H9 (cell line): ENCODE results near the gene SLC27A1. TPM values are rescaled to one million over a fixed set of nuclear protein-coding genes. Genes with fewer than 3 reads are reported as not detected.

ENCODE experiments used
- DNase-seq: peaks from one replicate; pipeline ENCODE4 v3.0.0-alpha.2; 2017
- H2AFZ ChIP-seq: one replicate; pipeline ENCODE4 v1.6.1; 2013; ENCODE audit warnings: mild to moderate bottlenecking, low read length, control low read depth, moderate library complexity
- H2AK5ac ChIP-seq: 2 replicates; pipeline ENCODE4 v1.6.1; 2013; ENCODE audit warnings: low read length, control low read depth, mixed read lengths; ENCODE audit not compliant: insufficient read length
- H2BK120ac ChIP-seq: one replicate; pipeline ENCODE4 v1.6.1; 2013; ENCODE audit warnings: low read depth, mild to moderate bottlenecking, low read length, control low read depth, inconsistent platforms; ENCODE audit not compliant: poor library complexity, severe bottlenecking
- H2BK12ac ChIP-seq: 2 replicates; pipeline ENCODE4 v1.6.1; 2013; ENCODE audit warnings: low read length, control low read depth, mixed read lengths, low read depth; ENCODE audit not compliant: insufficient read length
- H2BK15ac ChIP-seq: 2 replicates; pipeline ENCODE4 v1.6.1; 2013; ENCODE audit warnings: low read depth, low read length, control low read depth
- H2BK20ac ChIP-seq: one replicate; pipeline ENCODE4 v1.6.1; 2013; ENCODE audit warnings: low read depth, mild to moderate bottlenecking, low read length, control low read depth, inconsistent platforms; ENCODE audit not compliant: poor library complexity, severe bottlenecking
- H2BK5ac ChIP-seq: 2 replicates; pipeline ENCODE4 v1.6.1; 2013; ENCODE audit warnings: low read length, control low read depth, mixed read lengths; ENCODE audit not compliant: insufficient read length
- H3K14ac ChIP-seq: 2 replicates; pipeline ENCODE4 v1.6.1; 2013; ENCODE audit warnings: low read length, control low read depth; ENCODE audit not compliant: insufficient read depth
- H3K18ac ChIP-seq: 2 replicates; pipeline ENCODE4 v1.6.1; 2013; ENCODE audit warnings: low read depth, mild to moderate bottlenecking, mixed read lengths, low read length, control low read depth; ENCODE audit not compliant: insufficient read length
- H3K23ac ChIP-seq: 2 replicates; pipeline ENCODE4 v1.6.1; 2013; ENCODE audit warnings: low read length, control low read depth, mixed read lengths, low read depth; ENCODE audit not compliant: insufficient read length
- H3K23me2 ChIP-seq: 2 replicates; pipeline ENCODE4 v1.6.1; 2013; ENCODE audit warnings: low read depth, mild to moderate bottlenecking, mixed read lengths, low read length, control low read depth; ENCODE audit not compliant: insufficient read length, poor library complexity, severe bottlenecking
- H3K27ac ChIP-seq: 2 replicates; pipeline ENCODE4 v1.5.1; 2013; ENCODE audit warnings: low read length, control low read depth, mixed read lengths, low read depth; ENCODE audit not compliant: insufficient read length
- H3K27me3 ChIP-seq: 2 replicates; pipeline ENCODE4 v1.6.1; 2013; ENCODE audit warnings: low read length, control low read depth, inconsistent platforms; ENCODE audit not compliant: insufficient read depth
- H3K4ac ChIP-seq: 2 replicates; pipeline ENCODE4 v1.6.1; 2013; ENCODE audit warnings: low read depth, mild to moderate bottlenecking, control low read depth, inconsistent platforms, low read length, moderate library complexity
- H3K4me1 ChIP-seq: 2 replicates; pipeline ENCODE4 v1.6.1; 2013; ENCODE audit warnings: low read length, control low read depth, inconsistent platforms; ENCODE audit not compliant: insufficient read depth
- H3K4me2 ChIP-seq: 2 replicates; pipeline ENCODE4 v1.6.1; 2013; ENCODE audit warnings: low read length, control low read depth, mixed read lengths; ENCODE audit not compliant: insufficient read length, insufficient read depth
- H3K56ac ChIP-seq: 2 replicates; pipeline ENCODE4 v1.6.1; 2013; ENCODE audit warnings: low read depth, mild to moderate bottlenecking, mixed read lengths, low read length, control low read depth; ENCODE audit not compliant: insufficient read length
- H3K79me1 ChIP-seq: 2 replicates; pipeline ENCODE4 v1.6.1; 2013; ENCODE audit warnings: low read depth, mild to moderate bottlenecking, moderate library complexity, low read length, control low read depth, inconsistent platforms; ENCODE audit not compliant: insufficient read depth, poor library complexity, severe bottlenecking
- H3K79me2 ChIP-seq: 2 replicates; pipeline ENCODE4 v1.6.1; 2013; ENCODE audit warnings: low read length, control low read depth, inconsistent platforms; ENCODE audit not compliant: insufficient read depth
- H3K9ac ChIP-seq: 2 replicates; pipeline ENCODE4 v1.6.1; 2013; ENCODE audit warnings: low read length, control low read depth, mixed read lengths; ENCODE audit not compliant: insufficient read length; ENCODE audit errors: extremely low read depth
- H3K9me3 ChIP-seq: one replicate; pipeline ENCODE4 v1.6.1; 2013; ENCODE audit warnings: low read depth, low read length, inconsistent platforms; ENCODE audit not compliant: control insufficient read depth
- H3T11ph ChIP-seq: one replicate; pipeline ENCODE4 v1.6.1; 2013; ENCODE audit warnings: mild to moderate bottlenecking, low read length, control low read depth, inconsistent platforms
- H4K20me1 ChIP-seq: one replicate; pipeline ENCODE4 v1.6.1; 2013; ENCODE audit not compliant: control insufficient read depth, insufficient read length, insufficient read depth
- H4K5ac ChIP-seq: 2 replicates; pipeline ENCODE4 v1.6.1; 2013; ENCODE audit warnings: low read depth, mild to moderate bottlenecking, mixed read lengths, low read length, control low read depth; ENCODE audit not compliant: insufficient read length
- H4K8ac ChIP-seq: replicated peaks from 2 replicates; pipeline ENCODE4 v1.6.1; 2013; ENCODE audit warnings: low read length, control low read depth, mixed read lengths, low read depth; ENCODE audit not compliant: insufficient read length
- H4K91ac ChIP-seq: 2 replicates; pipeline ENCODE4 v1.6.1; 2013; ENCODE audit warnings: low read depth, mild to moderate bottlenecking, moderate library complexity, mixed read lengths, low read length, control low read depth; ENCODE audit not compliant: insufficient read length
- H3K27ac Mint-ChIP-seq, 3 experiments: 2 replicates in 2 of 3; 3 replicates in 1 of 3; pipeline ENCODE4 v1.8.0; 2020 to 2021; ENCODE audit warnings: mixed read lengths in 3 of 3, mild to moderate bottlenecking in 1 of 3, moderate library complexity in 1 of 3
- H3K27me3 Mint-ChIP-seq: 2 replicates; pipeline ENCODE4 v1.8.0; 2021; ENCODE audit warnings: low read depth, mild to moderate bottlenecking, moderate library complexity, mixed read lengths
- H3K36me3 Mint-ChIP-seq, 3 experiments: 2 replicates in 2 of 3; 3 replicates in 1 of 3; pipeline ENCODE4 v1.8.0; 2020 to 2021; ENCODE audit warnings: low read depth in 3 of 3, mixed read lengths in 3 of 3; ENCODE audit not compliant: insufficient read depth in 1 of 3
- H3K4me1 Mint-ChIP-seq, 2 experiments: 2 replicates each; pipeline ENCODE4 v1.8.0; 2020; ENCODE audit warnings: mixed read lengths in 2 of 2
- H3K4me3 Mint-ChIP-seq, 2 experiments: 2 replicates in 1 of 2; 3 replicates in 1 of 2; pipeline ENCODE4 v1.8.0; 2020 to 2021; ENCODE audit warnings: mild to moderate bottlenecking in 2 of 2, mixed read lengths in 2 of 2, moderate library complexity in 1 of 2
- H3K9me3 Mint-ChIP-seq, 2 experiments: 2 replicates in 1 of 2; 3 replicates in 1 of 2; pipeline ENCODE4 v1.8.0; 2020; ENCODE audit warnings: mild to moderate bottlenecking in 2 of 2, mixed read lengths in 2 of 2, moderate library complexity in 1 of 2
- WGBS: extraction: QIAGEN DNeasy Blood & Tissue Kit; methylation state at CpG from one replicate; pipeline ENCODE4 v1.1.7; 2013; ENCODE audit warnings: missing lambda C conversion rate, low lambda C conversion rate, mixed read lengths; ENCODE audit not compliant: insufficient read length; ENCODE audit errors: extremely low coverage; 5-methylcytosine and 5-hydroxymethylcytosine counted together
- total RNA-seq: library from RNA; stranded (reverse); gene quantifications from 2 replicates; pipeline ENCODE4 v1.2.1, GENCODE V29; 2021
- TF ChIP-seq, protein P1 (sequence below): fragments of 200-600 bp; sonication (generic); conservative IDR thresholded peaks from 3 replicates; pipeline ENCODE4 v1.8.0; 2021; ENCODE audit warnings: antibody characterized with exemption, mild to moderate bottlenecking

The SLC27A1 gene
- total RNA-seq, 1 experiment from 2014 or later = 6.4 TPM

DNA sequence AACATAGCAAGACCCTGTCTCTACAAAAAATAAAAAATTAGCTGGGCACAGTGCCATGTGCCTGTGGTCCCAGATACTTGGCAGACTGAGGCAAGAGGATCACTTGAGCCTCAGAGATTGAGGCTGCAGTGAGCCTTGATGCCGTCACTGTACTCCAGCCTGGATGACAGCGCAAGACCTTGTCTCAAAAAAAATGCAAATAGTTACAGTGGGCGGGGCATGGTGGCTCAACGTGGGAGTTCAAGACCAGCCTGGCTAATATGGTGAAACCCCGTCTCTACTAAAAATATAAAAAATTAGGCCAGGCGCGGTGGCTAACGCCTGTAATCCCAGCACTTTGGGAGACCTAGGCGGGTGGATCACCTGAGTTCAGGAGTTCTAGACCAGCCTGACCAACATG is 49.6 kb downstream of the SLC27A1 start:
- H3K79me1 ChIP-seq = no peaks in the 10 kb centered on the region
- H2AK5ac ChIP-seq = no peak overlapping the region
- no peak overlapping the region for H3K23ac ChIP-seq
- peak overlapping the region in 1 of 3 experiments; percentile 80; a peak in 2 of 7 replicates for H3K27ac Mint-ChIP-seq
- H2BK12ac ChIP-seq = no peak overlapping the region
- H3K4me1 Mint-ChIP-seq = peaks cover 2 to 3% of the 10 kb centered on the region in 2 experiments; a peak in 2 of 4 replicates
- peaks cover 22 to 30% (median 25%) of the 10 kb centered on the region in 3 experiments for H3K36me3 Mint-ChIP-seq
- no peak overlapping the region for H3K27ac ChIP-seq
- H3K27me3 Mint-ChIP-seq = no peaks in the 10 kb centered on the region; the same call in 1 of the 2 replicates
- H3K4me2 ChIP-seq = no peak overlapping the region
- H3K4ac ChIP-seq = no peak overlapping the region
- no peak overlapping the region for H4K91ac ChIP-seq
- H3T11ph ChIP-seq = no peak overlapping the region
- no peak overlapping the region for H2BK120ac ChIP-seq
- H3K9me3 ChIP-seq = peaks cover 7% of the 10 kb centered on the region
- H2BK20ac ChIP-seq = no peak overlapping the region
- H4K5ac ChIP-seq = no peak overlapping the region
- no peaks in the 10 kb centered on the region for H3K79me2 ChIP-seq
- no peaks in the 10 kb centered on the region for H4K20me1 ChIP-seq
- no peak overlapping the region for H3K18ac ChIP-seq
- H3K56ac ChIP-seq = no peak overlapping the region
- no peaks in the 10 kb centered on the region for H3K27me3 ChIP-seq
- H2BK15ac ChIP-seq = no peak overlapping the region
- peaks cover 9% of the 10 kb centered on the region in 2 experiments for H3K9me3 Mint-ChIP-seq
- no peak overlapping the region for H2AFZ ChIP-seq
- TF ChIP-seq, protein P1, sequence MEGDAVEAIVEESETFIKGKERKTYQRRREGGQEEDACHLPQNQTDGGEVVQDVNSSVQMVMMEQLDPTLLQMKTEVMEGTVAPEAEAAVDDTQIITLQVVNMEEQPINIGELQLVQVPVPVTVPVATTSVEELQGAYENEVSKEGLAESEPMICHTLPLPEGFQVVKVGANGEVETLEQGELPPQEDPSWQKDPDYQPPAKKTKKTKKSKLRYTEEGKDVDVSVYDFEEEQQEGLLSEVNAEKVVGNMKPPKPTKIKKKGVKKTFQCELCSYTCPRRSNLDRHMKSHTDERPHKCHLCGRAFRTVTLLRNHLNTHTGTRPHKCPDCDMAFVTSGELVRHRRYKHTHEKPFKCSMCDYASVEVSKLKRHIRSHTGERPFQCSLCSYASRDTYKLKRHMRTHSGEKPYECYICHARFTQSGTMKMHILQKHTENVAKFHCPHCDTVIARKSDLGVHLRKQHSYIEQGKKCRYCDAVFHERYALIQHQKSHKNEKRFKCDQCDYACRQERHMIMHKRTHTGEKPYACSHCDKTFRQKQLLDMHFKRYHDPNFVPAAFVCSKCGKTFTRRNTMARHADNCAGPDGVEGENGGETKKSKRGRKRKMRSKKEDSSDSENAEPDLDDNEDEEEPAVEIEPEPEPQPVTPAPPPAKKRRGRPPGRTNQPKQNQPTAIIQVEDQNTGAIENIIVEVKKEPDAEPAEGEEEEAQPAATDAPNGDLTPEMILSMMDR = no peak
- H3K4me3 Mint-ChIP-seq = no peak overlapping the region; a peak in 1 of 5 replicates
- no CpG with 5 or more reads among the region's 9 CpGs for WGBS
- no peak overlapping the region for H2BK5ac ChIP-seq
- H3K4me1 ChIP-seq = no peaks in the 10 kb centered on the region
- no peak overlapping the region for H3K9ac ChIP-seq
- no peak overlapping the region for H4K8ac ChIP-seq
- H3K14ac ChIP-seq = no peak overlapping the region
- DNase-seq = no peak
- H3K23me2 ChIP-seq = no peaks in the 10 kb centered on the region
